ENCODE measurements around the gene RAB3C. TPM values are rescaled to one million over a fixed set of nuclear protein-coding genes. Genes with fewer than 3 reads are reported as not detected.

The RAB3C gene
- total and polyA plus RNA-seq, 2 donors (not counting 1 experiment from before 2014, with no cell fraction given): not detected

DNA sequence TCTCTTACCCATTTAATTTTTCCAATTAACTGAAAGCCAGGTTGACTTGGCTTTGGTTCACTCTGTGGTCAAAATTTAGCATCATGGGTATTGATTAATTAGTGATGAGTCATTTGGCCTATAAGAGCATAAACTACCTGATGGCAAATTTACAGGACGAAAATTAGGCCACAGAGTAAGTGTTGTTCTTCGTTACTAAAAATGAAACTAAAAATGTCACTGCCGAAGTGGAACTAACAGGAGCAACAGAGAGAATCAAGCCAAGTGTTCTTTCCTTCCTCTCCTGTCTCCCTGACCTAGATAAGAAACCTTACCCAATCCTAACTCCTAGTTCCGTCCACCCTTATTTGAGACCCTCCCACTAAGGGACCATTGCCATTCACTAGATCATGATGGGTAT lies 176.9 kb downstream of the RAB3C start:
- H3K27me3 ChIP-seq (ENCODE audit: control insufficient read depth, insufficient read depth, low read length): no peaks in the 10 kb centered on the region
- H3K4me2 ChIP-seq (ENCODE audit: extremely low read depth, insufficient read depth, low read length): peak overlapping the region; percentile 69
- H4K20me1 ChIP-seq (ENCODE audit: control insufficient read depth, extremely low read depth, insufficient read depth, low read length): no peaks in the 10 kb centered on the region
- H3K9me3 ChIP-seq (ENCODE audit: control insufficient read depth, insufficient read depth, low read depth, low read length): no peaks in the 10 kb centered on the region
- H3K36me3 ChIP-seq (ENCODE audit: control insufficient read depth, insufficient read depth, low read length): no peaks in the 10 kb centered on the region
- no peak overlapping the region for H3K27ac ChIP-seq (ENCODE audit: insufficient read depth, low read length)
- DNase-seq (ENCODE audit: low read depth in 2 of 2): peak in 1 of 2 donors; percentile 1
- no peak overlapping the region for H3K9ac ChIP-seq (ENCODE audit: insufficient read depth, low read length)
- no peaks in the 10 kb centered on the region for H3K79me2 ChIP-seq (ENCODE audit: control insufficient read depth, insufficient read depth, low read length)
- TF ChIP-seq, protein P1, sequence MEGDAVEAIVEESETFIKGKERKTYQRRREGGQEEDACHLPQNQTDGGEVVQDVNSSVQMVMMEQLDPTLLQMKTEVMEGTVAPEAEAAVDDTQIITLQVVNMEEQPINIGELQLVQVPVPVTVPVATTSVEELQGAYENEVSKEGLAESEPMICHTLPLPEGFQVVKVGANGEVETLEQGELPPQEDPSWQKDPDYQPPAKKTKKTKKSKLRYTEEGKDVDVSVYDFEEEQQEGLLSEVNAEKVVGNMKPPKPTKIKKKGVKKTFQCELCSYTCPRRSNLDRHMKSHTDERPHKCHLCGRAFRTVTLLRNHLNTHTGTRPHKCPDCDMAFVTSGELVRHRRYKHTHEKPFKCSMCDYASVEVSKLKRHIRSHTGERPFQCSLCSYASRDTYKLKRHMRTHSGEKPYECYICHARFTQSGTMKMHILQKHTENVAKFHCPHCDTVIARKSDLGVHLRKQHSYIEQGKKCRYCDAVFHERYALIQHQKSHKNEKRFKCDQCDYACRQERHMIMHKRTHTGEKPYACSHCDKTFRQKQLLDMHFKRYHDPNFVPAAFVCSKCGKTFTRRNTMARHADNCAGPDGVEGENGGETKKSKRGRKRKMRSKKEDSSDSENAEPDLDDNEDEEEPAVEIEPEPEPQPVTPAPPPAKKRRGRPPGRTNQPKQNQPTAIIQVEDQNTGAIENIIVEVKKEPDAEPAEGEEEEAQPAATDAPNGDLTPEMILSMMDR (conservative IDR thresholded peaks at IDR 0.05 in 1 of 2, IDR thresholded peaks at IDR 0.05 in 1 of 2; ENCODE audit: low read depth in 1 of 2, low read length in 2 of 2): no peak
- TF ChIP-seq EZH2 (IDR thresholded peaks at IDR 0.05; ENCODE audit: low read length, missing control alignments): no peak
- H3K4me1 ChIP-seq (ENCODE audit: control insufficient read depth, extremely low read depth, insufficient read depth, low read length): no peaks in the 10 kb centered on the region
- peak overlapping the region; percentile 48 for H2AFZ ChIP-seq (ENCODE audit: low read length)
- peak overlapping the region in 2 of 4 experiments; percentile 4 to 18 for H3K4me3 ChIP-seq (replicated peaks in 1 of 4; ENCODE audit: control extremely low read depth in 1 of 4, insufficient read depth in 1 of 4, low read depth in 3 of 4, low read length in 4 of 4)

DNA sequence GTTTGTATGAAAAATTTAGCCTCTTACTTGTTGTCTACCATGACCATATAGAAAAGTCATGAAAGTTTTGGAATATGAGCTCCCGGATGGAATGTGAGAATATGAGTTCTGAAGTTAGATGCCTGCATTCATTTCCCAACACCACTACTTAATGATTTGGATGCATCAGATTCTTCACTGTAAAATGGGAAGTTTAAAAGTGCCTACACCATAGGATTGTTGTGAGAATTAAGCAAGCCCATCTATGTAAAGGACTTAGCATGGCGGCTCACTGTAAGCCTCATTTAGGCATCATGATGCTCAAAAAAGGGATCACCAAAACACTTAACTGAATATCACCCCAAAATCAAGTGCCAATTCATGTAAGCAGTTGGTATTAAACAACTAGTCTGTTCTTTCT lies 177.3 kb downstream of the RAB3C start:
- H3K27me3 ChIP-seq (ENCODE audit: control insufficient read depth, insufficient read depth, low read length): no peaks in the 10 kb centered on the region
- no peaks in the 10 kb centered on the region for H3K9me3 ChIP-seq (ENCODE audit: control insufficient read depth, insufficient read depth, low read depth, low read length)
- no peaks in the 10 kb centered on the region for H3K4me1 ChIP-seq (ENCODE audit: control insufficient read depth, extremely low read depth, insufficient read depth, low read length)
- no peak for TF ChIP-seq EZH2 (IDR thresholded peaks at IDR 0.05; ENCODE audit: low read length, missing control alignments)
- TF ChIP-seq, protein P1 (conservative IDR thresholded peaks at IDR 0.05 in 1 of 2, IDR thresholded peaks at IDR 0.05 in 1 of 2; ENCODE audit: low read depth in 1 of 2, low read length in 2 of 2): no peak
- H3K4me2 ChIP-seq (ENCODE audit: extremely low read depth, insufficient read depth, low read length): peak overlapping the region; percentile 69
- H3K9ac ChIP-seq (ENCODE audit: insufficient read depth, low read length): no peak overlapping the region
- H3K36me3 ChIP-seq (ENCODE audit: control insufficient read depth, insufficient read depth, low read length): no peaks in the 10 kb centered on the region
- no peak overlapping the region for H2AFZ ChIP-seq (ENCODE audit: low read length)
- no peak overlapping the region for H3K4me3 ChIP-seq (replicated peaks in 1 of 4; ENCODE audit: control extremely low read depth in 1 of 4, insufficient read depth in 1 of 4, low read depth in 3 of 4, low read length in 4 of 4)
- no peak overlapping the region for H3K27ac ChIP-seq (ENCODE audit: insufficient read depth, low read length)
- DNase-seq (ENCODE audit: low read depth in 2 of 2): no peak
- H4K20me1 ChIP-seq (ENCODE audit: control insufficient read depth, extremely low read depth, insufficient read depth, low read length): no peaks in the 10 kb centered on the region
- H3K79me2 ChIP-seq (ENCODE audit: control insufficient read depth, insufficient read depth, low read length): no peaks in the 10 kb centered on the region

DNA sequence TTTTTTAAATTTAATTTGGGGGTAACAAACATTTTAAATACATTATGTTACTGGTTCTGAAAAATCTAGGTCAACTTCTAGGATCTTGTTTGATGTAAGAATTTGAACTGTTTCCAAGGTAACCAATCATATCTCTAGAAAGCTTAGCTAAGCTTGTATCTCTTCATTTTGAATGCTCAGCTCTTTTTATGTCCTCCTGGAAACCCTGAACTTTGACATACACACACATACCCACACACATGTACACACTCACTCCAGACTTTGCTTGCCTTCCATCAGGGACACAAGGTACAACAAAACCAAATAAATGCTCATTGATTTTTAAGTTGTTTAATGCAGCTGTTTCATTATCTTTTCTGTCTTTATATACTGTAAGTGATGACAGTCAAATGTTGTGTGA lies 178.5 kb downstream of the RAB3C start:
- H4K20me1 ChIP-seq (ENCODE audit: control insufficient read depth, extremely low read depth, insufficient read depth, low read length): no peaks in the 10 kb centered on the region

More for the DNA sequence above, 178.5 kb downstream of the RAB3C start:
- no peak overlapping the region for H3K9ac ChIP-seq (ENCODE audit: insufficient read depth, low read length)
- H3K9me3 ChIP-seq (ENCODE audit: control insufficient read depth, insufficient read depth, low read depth, low read length): no peaks in the 10 kb centered on the region
- no peak overlapping the region for H3K4me2 ChIP-seq (ENCODE audit: extremely low read depth, insufficient read depth, low read length)
- no peak for DNase-seq (ENCODE audit: low read depth in 2 of 2)
- no peaks in the 10 kb centered on the region for H3K36me3 ChIP-seq (ENCODE audit: control insufficient read depth, insufficient read depth, low read length)
- no peaks in the 10 kb centered on the region for H3K79me2 ChIP-seq (ENCODE audit: control insufficient read depth, insufficient read depth, low read length)
- H3K4me3 ChIP-seq (replicated peaks in 1 of 4; ENCODE audit: control extremely low read depth in 1 of 4, insufficient read depth in 1 of 4, low read depth in 3 of 4, low read length in 4 of 4): no peak overlapping the region
- no peak for TF ChIP-seq EZH2 (IDR thresholded peaks at IDR 0.05; ENCODE audit: low read length, missing control alignments)
- TF ChIP-seq, protein P1 (conservative IDR thresholded peaks at IDR 0.05 in 1 of 2, IDR thresholded peaks at IDR 0.05 in 1 of 2; ENCODE audit: low read depth in 1 of 2, low read length in 2 of 2): no peak
- H3K27ac ChIP-seq (ENCODE audit: insufficient read depth, low read length): no peak overlapping the region
- H2AFZ ChIP-seq (ENCODE audit: low read length): no peak overlapping the region
- H3K4me1 ChIP-seq (ENCODE audit: control insufficient read depth, extremely low read depth, insufficient read depth, low read length): no peaks in the 10 kb centered on the region
- H3K27me3 ChIP-seq (ENCODE audit: control insufficient read depth, insufficient read depth, low read length): no peaks in the 10 kb centered on the region
